Tibial nerve (tissue), 4 donors: ENCODE results near the gene LGR6. TPM values are rescaled to one million over a fixed set of nuclear protein-coding genes. Genes with fewer than 3 reads are reported as not detected.

Experiments used
- DNase-seq, 2 donors: peaks; one replicate each; pipeline ENCODE4 v3.0.0-alpha.2; 2019; ENCODE audit warnings: low spot score in 2 of 2
- H3K27ac ChIP-seq, 4 donors: fragments of 200-600 bp; sonication (generic) in 3 of 4; one replicate each; pipeline ENCODE4 v1.5.1; 2017 to 2019; ENCODE audit warnings: mild to moderate bottlenecking in 1 of 4
- H3K27me3 ChIP-seq, 2 donors: fragments of 200-600 bp; sonication (generic) in 1 of 2; one replicate each; pipeline versions ENCODE4 v1.5.1 to v1.6.0; 2017 to 2019
- H3K36me3 ChIP-seq, 3 donors: fragments of 200-600 bp; sonication (generic); one replicate each; pipeline ENCODE4 v1.5.1; 2018 to 2019
- H3K4me1 ChIP-seq, 4 donors: fragments of 200-600 bp; sonication (generic) in 3 of 4; one replicate each; pipeline ENCODE4 v1.5.1; 2017 to 2019
- H3K4me3 ChIP-seq, 4 donors: fragments of 200-600 bp; sonication (generic) in 3 of 4; one replicate each; pipeline ENCODE4 v1.5.1; 2017 to 2019; ENCODE audit warnings: mild to moderate bottlenecking in 1 of 4, moderate library complexity in 1 of 4
- H3K9me3 ChIP-seq, 4 donors: fragments of 200-600 bp; sonication (generic) in 3 of 4; one replicate each; pipeline ENCODE4 v1.5.1; 2017 to 2019
- EP300 ChIP-seq, 2 donors: sonication (generic); formaldehyde crosslinking; IDR thresholded peaks; one replicate each; pipeline ENCODE4 v1.6.1; 2017; ENCODE audit warnings: antibody characterized with exemption in 2 of 2, mild to moderate bottlenecking in 1 of 2
- POLR2A ChIP-seq, 2 donors: fragments of 450-650 bp; IDR thresholded peaks; one replicate each; pipeline ENCODE4 v1.6.1; 2017; ENCODE audit warnings: antibody characterized with exemption in 2 of 2, mild to moderate bottlenecking in 2 of 2, moderate library complexity in 2 of 2
- WGBS, 2 donors: methylation state at CpG; one replicate each; pipeline ENCODE4 v1.1.5; 2018; 5-methylcytosine and 5-hydroxymethylcytosine counted together
- total RNA-seq, 4 donors: library from RNA; depleted of rRNA; stranded (reverse); fragments of >200 nt; gene quantifications; one replicate each; pipeline ENCODE4 v1.1.0, GENCODE V29; 2016
- TF ChIP-seq, protein P1 (sequence below), 5 experiments: fragments of 200-600 bp in 3 of 5; fragments of 450-650 bp in 2 of 5; sonication (generic) in 3 of 5; IDR thresholded peaks; one replicate each; pipeline ENCODE4 v1.5.1; 2016 to 2019; ENCODE audit warnings: antibody characterized with exemption in 5 of 5, mild to moderate bottlenecking in 3 of 5, moderate library complexity in 2 of 5

The LGR6 gene
- total RNA-seq, 4 donors from 2014 or later = 0.42 TPM; not detected in 3

DNA sequence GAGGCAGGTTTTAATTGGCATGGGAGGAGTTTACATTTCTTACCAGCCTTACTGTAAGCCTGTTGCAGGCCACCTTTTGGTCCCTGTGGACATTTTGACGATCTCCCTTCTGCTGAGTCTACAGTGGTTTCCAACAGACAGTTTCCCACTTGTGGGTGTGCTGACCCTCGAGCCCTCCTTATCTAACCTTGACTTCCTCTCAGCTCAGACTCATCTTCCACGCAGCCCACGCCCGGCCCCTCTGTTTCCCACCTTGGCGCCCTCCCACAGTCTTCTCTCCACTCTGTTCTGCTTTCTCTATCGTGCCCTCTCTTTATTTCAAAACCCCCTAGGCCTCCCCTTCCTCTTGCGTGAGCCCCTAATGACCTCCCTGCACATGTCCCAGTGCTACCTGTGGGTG, 43.0 kb upstream of the LGR6 start:
- 81 to 89% methylated on average over 8 of the region's 8 CpGs for WGBS, 2 donors
- Histone ChIP-seq H3K27me3 (no peaks in the 10 kb centered on the region), H3K4me3 (no peak overlapping the region), H3K4me1 (peaks cover 0 to 11% (median under 1%) of the 10 kb centered on the region in 4 donors), H3K36me3 (no peaks in the 10 kb centered on the region), H3K27ac (no peak overlapping the region), H3K9me3 (no peaks in the 10 kb centered on the region)
- no peak for DNase-seq
- TF ChIP-seq POLR2A (IDR thresholded peaks at IDR 0.05) = no peak
- no peak for TF ChIP-seq EP300 (IDR thresholded peaks at IDR 0.05)
- TF ChIP-seq, protein P1, sequence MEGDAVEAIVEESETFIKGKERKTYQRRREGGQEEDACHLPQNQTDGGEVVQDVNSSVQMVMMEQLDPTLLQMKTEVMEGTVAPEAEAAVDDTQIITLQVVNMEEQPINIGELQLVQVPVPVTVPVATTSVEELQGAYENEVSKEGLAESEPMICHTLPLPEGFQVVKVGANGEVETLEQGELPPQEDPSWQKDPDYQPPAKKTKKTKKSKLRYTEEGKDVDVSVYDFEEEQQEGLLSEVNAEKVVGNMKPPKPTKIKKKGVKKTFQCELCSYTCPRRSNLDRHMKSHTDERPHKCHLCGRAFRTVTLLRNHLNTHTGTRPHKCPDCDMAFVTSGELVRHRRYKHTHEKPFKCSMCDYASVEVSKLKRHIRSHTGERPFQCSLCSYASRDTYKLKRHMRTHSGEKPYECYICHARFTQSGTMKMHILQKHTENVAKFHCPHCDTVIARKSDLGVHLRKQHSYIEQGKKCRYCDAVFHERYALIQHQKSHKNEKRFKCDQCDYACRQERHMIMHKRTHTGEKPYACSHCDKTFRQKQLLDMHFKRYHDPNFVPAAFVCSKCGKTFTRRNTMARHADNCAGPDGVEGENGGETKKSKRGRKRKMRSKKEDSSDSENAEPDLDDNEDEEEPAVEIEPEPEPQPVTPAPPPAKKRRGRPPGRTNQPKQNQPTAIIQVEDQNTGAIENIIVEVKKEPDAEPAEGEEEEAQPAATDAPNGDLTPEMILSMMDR (IDR thresholded peaks at IDR 0.05) = no peak

DNA sequence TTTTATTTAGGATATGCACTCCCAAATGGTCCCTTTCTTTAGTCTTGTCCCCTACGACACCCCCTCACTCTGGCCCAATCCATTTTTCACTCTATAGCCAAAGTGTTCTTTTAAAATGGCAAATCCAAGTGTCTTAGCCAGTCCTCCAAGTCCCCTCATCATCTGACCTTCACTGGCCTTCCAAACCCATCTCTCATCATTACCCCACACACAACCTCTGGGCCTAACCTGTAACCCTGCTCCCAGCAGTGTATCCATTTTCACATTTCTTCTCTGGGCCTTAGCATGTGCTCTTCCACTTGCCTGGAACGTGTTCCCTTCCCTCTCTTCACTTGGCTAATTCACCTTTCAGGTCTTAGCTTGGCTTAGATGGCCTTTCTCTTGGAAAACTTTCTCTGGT, 42.6 kb upstream of the LGR6 start:
- Histone ChIP-seq H3K4me3 (no peak overlapping the region), H3K27me3 (no peaks in the 10 kb centered on the region), H3K9me3 (no peaks in the 10 kb centered on the region), H3K4me1 (peaks cover 0 to 10% (median 0%) of the 10 kb centered on the region in 4 donors), H3K36me3 (no peaks in the 10 kb centered on the region), H3K27ac (no peak overlapping the region)
- 87 to 93% methylated on average over 2 of the region's 2 CpGs for WGBS, 2 donors
- no peak for DNase-seq
- no peak for TF ChIP-seq POLR2A (IDR thresholded peaks at IDR 0.05)
- no peak for TF ChIP-seq EP300 (IDR thresholded peaks at IDR 0.05)
- TF ChIP-seq, protein P1 (IDR thresholded peaks at IDR 0.05) = no peak

DNA sequence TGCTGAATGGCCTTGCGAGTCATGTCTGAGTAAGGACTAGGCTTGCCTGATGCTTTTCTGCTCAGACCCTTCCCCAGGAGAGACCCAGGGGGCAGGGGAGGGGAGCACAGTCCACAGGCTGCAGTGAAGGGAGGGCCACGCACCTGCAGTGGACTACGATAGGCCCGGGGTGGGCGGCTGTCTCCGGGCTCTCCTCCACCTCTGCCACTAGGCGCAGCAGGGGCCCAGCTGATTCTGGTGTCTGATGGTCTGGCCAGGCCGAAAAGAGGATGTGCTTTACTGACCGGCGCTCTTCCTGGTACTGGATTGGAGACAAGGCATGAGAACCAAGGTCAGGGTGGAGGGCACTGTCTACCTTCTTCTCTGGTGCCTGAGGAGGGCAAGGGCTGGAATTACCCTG, 41.2 kb upstream of the LGR6 start:
- Histone ChIP-seq H3K27ac (no peak overlapping the region), H3K9me3 (no peaks in the 10 kb centered on the region), H3K4me3 (no peak overlapping the region), H3K27me3 (no peaks in the 10 kb centered on the region), H3K36me3 (no peaks in the 10 kb centered on the region), H3K4me1 (peaks cover 0 to 10% (median 0%) of the 10 kb centered on the region in 4 donors)
- DNase-seq = no peak
- 72 to 100% methylated on average over 3 to 7 of the region's 10 CpGs for WGBS, 2 donors
- TF ChIP-seq EP300 (IDR thresholded peaks at IDR 0.05) (no peak), POLR2A (IDR thresholded peaks at IDR 0.05) (no peak)
- TF ChIP-seq, protein P1 (IDR thresholded peaks at IDR 0.05) = no peak

DNA sequence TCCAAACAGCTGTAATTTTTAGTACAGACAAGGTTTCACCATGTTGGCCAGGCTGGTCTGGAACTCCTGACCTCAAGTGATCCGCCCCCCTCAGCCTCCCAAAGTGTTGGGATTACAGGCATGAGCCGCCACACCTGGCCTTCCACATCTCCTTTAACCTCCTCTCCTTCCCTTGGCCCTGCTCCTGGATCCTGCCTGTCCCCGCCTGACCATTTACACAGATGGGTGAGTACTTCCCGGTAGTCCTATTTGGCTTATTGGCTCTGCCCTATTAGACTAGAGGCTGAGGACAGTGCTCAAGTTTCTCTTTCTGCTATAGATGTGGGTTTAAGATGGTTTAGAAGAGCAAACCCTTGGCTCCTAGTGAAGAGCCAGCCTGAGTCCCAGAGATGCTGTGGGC, 40.3 kb upstream of the LGR6 start:
- Histone ChIP-seq H3K4me3 (no peak overlapping the region), H3K27ac (no peak overlapping the region), H3K4me1 (peaks cover 0 to 10% (median 0%) of the 10 kb centered on the region in 4 donors), H3K9me3 (no peaks in the 10 kb centered on the region), H3K36me3 (no peaks in the 10 kb centered on the region), H3K27me3 (no peaks in the 10 kb centered on the region)
- 80 to 82% methylated on average over 4 of the region's 4 CpGs for WGBS, 2 donors
- DNase-seq = no peak
- TF ChIP-seq EP300 (IDR thresholded peaks at IDR 0.05) = no peak
- TF ChIP-seq, protein P1 (IDR thresholded peaks at IDR 0.05) = no peak
- no peak for TF ChIP-seq POLR2A (IDR thresholded peaks at IDR 0.05)

DNA sequence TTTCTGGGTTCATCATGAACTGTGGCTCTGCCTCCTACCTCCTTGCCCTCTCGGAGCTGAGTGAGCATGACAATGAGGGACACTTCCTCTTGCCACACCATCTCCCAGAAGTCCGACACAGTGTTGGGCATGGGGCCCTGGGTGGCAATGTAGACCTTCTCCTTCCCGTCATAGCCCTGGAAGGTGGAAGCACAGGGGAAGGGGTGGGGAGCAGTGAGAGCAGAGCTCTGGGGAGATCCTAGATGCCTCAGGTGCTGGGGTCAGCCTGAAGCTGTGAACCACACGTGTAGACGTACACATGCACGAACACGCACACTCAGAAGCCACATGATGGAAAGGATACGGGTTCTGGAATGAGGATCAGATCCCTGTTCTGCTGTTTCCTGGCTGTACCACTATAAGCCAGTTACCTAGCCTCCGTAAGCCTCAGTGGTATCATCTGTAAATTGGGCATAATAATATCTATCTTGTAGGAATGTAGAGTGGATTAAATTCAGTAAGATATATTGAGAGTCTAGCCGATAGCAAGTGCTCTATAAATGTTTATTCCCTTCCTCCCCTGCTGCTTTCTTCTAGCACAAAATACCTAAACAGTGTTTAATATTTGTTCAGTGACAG, 39.3 kb upstream of the LGR6 start:
- H3K9me3 ChIP-seq = no peaks in the 10 kb centered on the region
- no peaks in the 10 kb centered on the region for H3K27me3 ChIP-seq
- TF ChIP-seq POLR2A (IDR thresholded peaks at IDR 0.05) = no peak
- no peak for TF ChIP-seq EP300 (IDR thresholded peaks at IDR 0.05)
- TF ChIP-seq, protein P1 (IDR thresholded peaks at IDR 0.05) = no peak
- peaks cover 0 to 10% (median 0%) of the 10 kb centered on the region in 4 donors for H3K4me1 ChIP-seq
- WGBS, 2 donors = 86 to 87% methylated on average over 10 of the region's 10 CpGs
- DNase-seq = no peak
- H3K36me3 ChIP-seq = no peaks in the 10 kb centered on the region
- H3K4me3 ChIP-seq = no peak overlapping the region
- no peak overlapping the region for H3K27ac ChIP-seq
